H9 (cell line): ENCODE data around the gene SNAI3. TPM values are rescaled to one million over a fixed set of nuclear protein-coding genes. Genes with fewer than 3 reads are reported as not detected.

ENCODE experiments used
- DNase-seq: peaks from one replicate; pipeline ENCODE4 v3.0.0-alpha.2; 2017
- H2AFZ ChIP-seq: one replicate; pipeline ENCODE4 v1.6.1; 2013; ENCODE audit warnings: mild to moderate bottlenecking, low read length, control low read depth, moderate library complexity
- H2AK5ac ChIP-seq: 2 replicates; pipeline ENCODE4 v1.6.1; 2013; ENCODE audit warnings: low read length, control low read depth, mixed read lengths; ENCODE audit not compliant: insufficient read length
- H2BK120ac ChIP-seq: one replicate; pipeline ENCODE4 v1.6.1; 2013; ENCODE audit warnings: low read depth, mild to moderate bottlenecking, low read length, control low read depth, inconsistent platforms; ENCODE audit not compliant: poor library complexity, severe bottlenecking
- H2BK12ac ChIP-seq: 2 replicates; pipeline ENCODE4 v1.6.1; 2013; ENCODE audit warnings: low read length, control low read depth, mixed read lengths, low read depth; ENCODE audit not compliant: insufficient read length
- H2BK15ac ChIP-seq: 2 replicates; pipeline ENCODE4 v1.6.1; 2013; ENCODE audit warnings: low read depth, low read length, control low read depth
- H2BK20ac ChIP-seq: one replicate; pipeline ENCODE4 v1.6.1; 2013; ENCODE audit warnings: low read depth, mild to moderate bottlenecking, low read length, control low read depth, inconsistent platforms; ENCODE audit not compliant: poor library complexity, severe bottlenecking
- H2BK5ac ChIP-seq: 2 replicates; pipeline ENCODE4 v1.6.1; 2013; ENCODE audit warnings: low read length, control low read depth, mixed read lengths; ENCODE audit not compliant: insufficient read length
- H3K14ac ChIP-seq: 2 replicates; pipeline ENCODE4 v1.6.1; 2013; ENCODE audit warnings: low read length, control low read depth; ENCODE audit not compliant: insufficient read depth
- H3K18ac ChIP-seq: 2 replicates; pipeline ENCODE4 v1.6.1; 2013; ENCODE audit warnings: low read depth, mild to moderate bottlenecking, mixed read lengths, low read length, control low read depth; ENCODE audit not compliant: insufficient read length
- H3K23ac ChIP-seq: 2 replicates; pipeline ENCODE4 v1.6.1; 2013; ENCODE audit warnings: low read length, control low read depth, mixed read lengths, low read depth; ENCODE audit not compliant: insufficient read length
- H3K23me2 ChIP-seq: 2 replicates; pipeline ENCODE4 v1.6.1; 2013; ENCODE audit warnings: low read depth, mild to moderate bottlenecking, mixed read lengths, low read length, control low read depth; ENCODE audit not compliant: insufficient read length, poor library complexity, severe bottlenecking
- H3K27ac ChIP-seq: 2 replicates; pipeline ENCODE4 v1.5.1; 2013; ENCODE audit warnings: low read length, control low read depth, mixed read lengths, low read depth; ENCODE audit not compliant: insufficient read length
- H3K27me3 ChIP-seq: 2 replicates; pipeline ENCODE4 v1.6.1; 2013; ENCODE audit warnings: low read length, control low read depth, inconsistent platforms; ENCODE audit not compliant: insufficient read depth
- H3K4ac ChIP-seq: 2 replicates; pipeline ENCODE4 v1.6.1; 2013; ENCODE audit warnings: low read depth, mild to moderate bottlenecking, control low read depth, inconsistent platforms, low read length, moderate library complexity
- H3K4me1 ChIP-seq: 2 replicates; pipeline ENCODE4 v1.6.1; 2013; ENCODE audit warnings: low read length, control low read depth, inconsistent platforms; ENCODE audit not compliant: insufficient read depth
- H3K4me2 ChIP-seq: 2 replicates; pipeline ENCODE4 v1.6.1; 2013; ENCODE audit warnings: low read length, control low read depth, mixed read lengths; ENCODE audit not compliant: insufficient read length, insufficient read depth
- H3K56ac ChIP-seq: 2 replicates; pipeline ENCODE4 v1.6.1; 2013; ENCODE audit warnings: low read depth, mild to moderate bottlenecking, mixed read lengths, low read length, control low read depth; ENCODE audit not compliant: insufficient read length
- H3K79me1 ChIP-seq: 2 replicates; pipeline ENCODE4 v1.6.1; 2013; ENCODE audit warnings: low read depth, mild to moderate bottlenecking, moderate library complexity, low read length, control low read depth, inconsistent platforms; ENCODE audit not compliant: insufficient read depth, poor library complexity, severe bottlenecking
- H3K79me2 ChIP-seq: 2 replicates; pipeline ENCODE4 v1.6.1; 2013; ENCODE audit warnings: low read length, control low read depth, inconsistent platforms; ENCODE audit not compliant: insufficient read depth
- H3K9ac ChIP-seq: 2 replicates; pipeline ENCODE4 v1.6.1; 2013; ENCODE audit warnings: low read length, control low read depth, mixed read lengths; ENCODE audit not compliant: insufficient read length; ENCODE audit errors: extremely low read depth
- H3K9me3 ChIP-seq: one replicate; pipeline ENCODE4 v1.6.1; 2013; ENCODE audit warnings: low read depth, low read length, inconsistent platforms; ENCODE audit not compliant: control insufficient read depth
- H3T11ph ChIP-seq: one replicate; pipeline ENCODE4 v1.6.1; 2013; ENCODE audit warnings: mild to moderate bottlenecking, low read length, control low read depth, inconsistent platforms
- H4K20me1 ChIP-seq: one replicate; pipeline ENCODE4 v1.6.1; 2013; ENCODE audit not compliant: control insufficient read depth, insufficient read length, insufficient read depth
- H4K5ac ChIP-seq: 2 replicates; pipeline ENCODE4 v1.6.1; 2013; ENCODE audit warnings: low read depth, mild to moderate bottlenecking, mixed read lengths, low read length, control low read depth; ENCODE audit not compliant: insufficient read length
- H4K8ac ChIP-seq: replicated peaks from 2 replicates; pipeline ENCODE4 v1.6.1; 2013; ENCODE audit warnings: low read length, control low read depth, mixed read lengths, low read depth; ENCODE audit not compliant: insufficient read length
- H4K91ac ChIP-seq: 2 replicates; pipeline ENCODE4 v1.6.1; 2013; ENCODE audit warnings: low read depth, mild to moderate bottlenecking, moderate library complexity, mixed read lengths, low read length, control low read depth; ENCODE audit not compliant: insufficient read length
- H3K27ac Mint-ChIP-seq, 3 experiments: 2 replicates in 2 of 3; 3 replicates in 1 of 3; pipeline ENCODE4 v1.8.0; 2020 to 2021; ENCODE audit warnings: mixed read lengths in 3 of 3, mild to moderate bottlenecking in 1 of 3, moderate library complexity in 1 of 3
- H3K27me3 Mint-ChIP-seq: 2 replicates; pipeline ENCODE4 v1.8.0; 2021; ENCODE audit warnings: low read depth, mild to moderate bottlenecking, moderate library complexity, mixed read lengths
- H3K36me3 Mint-ChIP-seq, 3 experiments: 2 replicates in 2 of 3; 3 replicates in 1 of 3; pipeline ENCODE4 v1.8.0; 2020 to 2021; ENCODE audit warnings: low read depth in 3 of 3, mixed read lengths in 3 of 3; ENCODE audit not compliant: insufficient read depth in 1 of 3
- H3K4me1 Mint-ChIP-seq, 2 experiments: 2 replicates each; pipeline ENCODE4 v1.8.0; 2020; ENCODE audit warnings: mixed read lengths in 2 of 2
- H3K4me3 Mint-ChIP-seq, 2 experiments: 2 replicates in 1 of 2; 3 replicates in 1 of 2; pipeline ENCODE4 v1.8.0; 2020 to 2021; ENCODE audit warnings: mild to moderate bottlenecking in 2 of 2, mixed read lengths in 2 of 2, moderate library complexity in 1 of 2
- H3K9me3 Mint-ChIP-seq, 2 experiments: 2 replicates in 1 of 2; 3 replicates in 1 of 2; pipeline ENCODE4 v1.8.0; 2020; ENCODE audit warnings: mild to moderate bottlenecking in 2 of 2, mixed read lengths in 2 of 2, moderate library complexity in 1 of 2
- CTCF ChIP-seq: fragments of 200-600 bp; sonication (generic); conservative IDR thresholded peaks from 3 replicates; pipeline ENCODE4 v1.8.0; 2021; ENCODE audit warnings: antibody characterized with exemption, mild to moderate bottlenecking
- WGBS: extraction: QIAGEN DNeasy Blood & Tissue Kit; methylation state at CpG from one replicate; pipeline ENCODE4 v1.1.7; 2013; ENCODE audit warnings: missing lambda C conversion rate, low lambda C conversion rate, mixed read lengths; ENCODE audit not compliant: insufficient read length; ENCODE audit errors: extremely low coverage; 5-methylcytosine and 5-hydroxymethylcytosine counted together
- total RNA-seq: library from RNA; stranded (reverse); gene quantifications from 2 replicates; pipeline ENCODE4 v1.2.1, GENCODE V29; 2021

The SNAI3 gene
- total RNA-seq, 1 experiment from 2014 or later, result 3.2 TPM

- Histone ChIP-seq H3K56ac (no peak within 1 kb of the TSS), H4K5ac (no peak within 1 kb of the TSS), H3K23ac (no peak within 1 kb of the TSS), H3K14ac (peak within 1 kb of the TSS; percentile 21), H2BK15ac (no peak within 1 kb of the TSS), H3K79me2 (no peaks in the 10 kb centered on the region), H3K23me2 (peaks cover 17% of the 10 kb centered on the region), H4K8ac (no peak within 1 kb of the TSS), H3T11ph (no peak within 1 kb of the TSS), H3K4ac (no peak within 1 kb of the TSS), H3K79me1 (peaks cover 3% of the 10 kb centered on the region), H3K4me2 (peak within 1 kb of the TSS; percentile 66), H2BK20ac (no peak within 1 kb of the TSS), H4K20me1 (no peaks in the 10 kb centered on the region), H2BK5ac (no peak within 1 kb of the TSS), H3K9me3 (no peaks in the 10 kb centered on the region), H4K91ac (no peak within 1 kb of the TSS), H3K9ac (peak within 1 kb of the TSS; percentile 48), H2BK120ac (no peak within 1 kb of the TSS), H2AK5ac (no peak within 1 kb of the TSS), H3K27ac (no peak within 1 kb of the TSS), H3K27me3 (no peaks in the 10 kb centered on the region), H3K4me1 (no peaks in the 10 kb centered on the region; the same call in 1 of the 2 replicates), H2AFZ (no peak within 1 kb of the TSS), H2BK12ac (no peak within 1 kb of the TSS), H3K18ac (no peak within 1 kb of the TSS)
- H3K27me3 Mint-ChIP-seq, result no peaks in the 10 kb centered on the region
- H3K27ac Mint-ChIP-seq, result no peak within 1 kb of the TSS; a peak in 2 of 7 replicates
- H3K36me3 Mint-ChIP-seq, result peaks cover 9 to 21% (median 21%) of the 10 kb centered on the region in 3 experiments; a peak in 6 of 7 replicates
- WGBS, result no CpG with 5 or more reads among the region's 41 CpGs
- H3K9me3 Mint-ChIP-seq, result no peaks in the 10 kb centered on the region; a peak in 1 of 5 replicates
- DNase-seq, result peak; percentile 93
- H3K4me3 Mint-ChIP-seq, result peak within 1 kb of the TSS; percentile 83 to 91
- TF ChIP-seq CTCF, result no peak
- peaks cover 8 to 12% of the 10 kb centered on the region in 2 experiments for H3K4me1 Mint-ChIP-seq
Measured at GRCh38 chr16:88650749-88651275, 35.5 kb downstream of the SNAI3 start, which contains the start of gene CYBA. TSS of gene CYBA (minus strand) at chr16:88651053. CDS start at chr16:88651013, 40 bp downstream.
